Endometrial microvascular endothelial cells (primary cell): ENCODE data around the gene KCNA5. TPM values are rescaled to one million over a fixed set of nuclear protein-coding genes. Genes with fewer than 3 reads are reported as not detected.

Experiments
- in situ Hi-C: cut with HindIII; loops from 2 replicates; pipeline ENCODE4 v1.10.0; 2017; ENCODE audit warnings: low sequenced_read_pairs, low pct_unique_long_range_greater_than_20kb; ENCODE audit errors: inconsistent ontology term
- total RNA-seq: library from RNA; depleted of rRNA; stranded (reverse); fragments of >200 nt; gene quantifications from one replicate; pipeline ENCODE4 v1.2.3, GENCODE V29; 2015; ENCODE audit errors: inconsistent ontology term

Gene KCNA5
- total RNA-seq, 1 donor from 2014 or later, result not detected

GRCh38 chr12:5051334-5051733 lies 7.7 kb downstream of the KCNA5 start:
- in situ Hi-C loops, result no loop called here

GRCh38 chr12:5051913-5052312 lies 8.2 kb downstream of the KCNA5 start:
- in situ Hi-C loops, result no loop called here

- in situ Hi-C loops, result no loop called here
These were observed 8.7 kb downstream of the KCNA5 start for GRCh38 chr12:5052348-5052747.

- in situ Hi-C loops, result no loop called here
These were observed 15.7 kb downstream of the KCNA5 start for GRCh38 chr12:5059358-5059757.

- in situ Hi-C loops, result no loop called here
These were observed 17.3 kb downstream of the KCNA5 start for GRCh38 chr12:5060958-5061357.

- in situ Hi-C loops, result no loop called here
These were observed 19.5 kb downstream of the KCNA5 start for GRCh38 chr12:5063149-5063548.

GRCh38 chr12:5064913-5065490 lies 21.3 kb downstream of the KCNA5 start:
- in situ Hi-C loops, result no loop called here

- in situ Hi-C loops, result no loop called here
These were observed 22.6 kb downstream of the KCNA5 start for GRCh38 chr12:5066251-5066650.

- in situ Hi-C loops, result no loop called here
These were observed 24.4 kb downstream of the KCNA5 start for GRCh38 chr12:5068126-5068525.

GRCh38 chr12:5068619-5069018 lies 24.9 kb downstream of the KCNA5 start:
- in situ Hi-C loops, result no loop called here

GRCh38 chr12:5070090-5070489 lies 26.4 kb downstream of the KCNA5 start:
- in situ Hi-C loops, result no loop called here

GRCh38 chr12:5071496-5071895 lies 27.8 kb downstream of the KCNA5 start:
- in situ Hi-C loops, result no loop called here

GRCh38 chr12:5072311-5072710 lies 28.6 kb downstream of the KCNA5 start:
- in situ Hi-C loops, result no loop called here

- in situ Hi-C loops, result no loop called here
These were observed 29.4 kb downstream of the KCNA5 start for GRCh38 chr12:5073054-5073453.

- in situ Hi-C loops, result no loop called here
These were observed 30.2 kb downstream of the KCNA5 start for GRCh38 chr12:5073853-5074252.

- in situ Hi-C loops, result no loop called here
These were observed 33.1 kb downstream of the KCNA5 start for GRCh38 chr12:5076761-5077160.

GRCh38 chr12:5078423-5078822 lies 34.7 kb downstream of the KCNA5 start:
- in situ Hi-C loops, result no loop called here

- in situ Hi-C loops, result no loop called here
These were observed 37.3 kb downstream of the KCNA5 start for GRCh38 chr12:5081016-5081415.

GRCh38 chr12:5083955-5084849 lies 40.5 kb downstream of the KCNA5 start:
- in situ Hi-C loops, result no loop called here

GRCh38 chr12:5085896-5086295 lies 42.2 kb downstream of the KCNA5 start:
- in situ Hi-C loops, result no loop called here
